ENCODE results near the gene EBF3.

EBF3 gene

DNA sequence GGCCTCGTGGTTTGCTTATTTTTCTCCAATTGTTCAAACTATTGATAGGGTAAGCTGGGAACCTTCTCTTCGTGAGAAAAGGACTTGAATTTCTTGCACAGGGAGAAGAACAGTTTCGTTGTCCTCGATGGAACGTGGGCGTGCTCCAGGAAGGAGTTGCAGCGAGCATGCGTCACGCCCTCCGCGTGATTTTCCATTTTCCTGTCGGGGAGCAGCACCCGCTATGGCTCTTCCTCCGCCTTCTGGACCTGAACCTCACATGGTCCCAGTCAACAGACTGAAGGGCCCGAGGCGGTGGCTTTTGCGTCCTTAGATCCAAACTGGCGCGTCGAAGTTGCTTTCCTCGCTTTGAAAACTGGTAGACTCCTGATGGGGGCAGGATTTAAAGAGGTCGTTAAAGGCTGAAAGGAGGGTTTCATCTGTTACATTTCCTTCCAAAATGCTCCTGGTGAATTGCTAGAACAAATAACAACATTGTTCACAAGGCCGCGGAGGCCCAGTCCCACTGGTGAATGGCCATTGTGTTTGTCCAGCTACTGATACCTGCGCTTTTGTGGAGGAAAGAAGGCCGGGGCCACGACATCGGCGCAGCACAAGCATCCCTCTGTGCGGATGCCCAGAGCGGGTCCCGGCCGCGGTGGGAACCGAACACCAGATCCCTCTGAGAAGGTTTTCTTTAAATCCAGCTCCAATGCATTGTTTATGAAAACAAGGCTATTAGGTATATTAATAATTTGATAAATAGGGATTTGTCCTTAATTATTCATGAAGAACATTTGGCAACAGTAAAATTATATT lies 75.9 kb downstream of the EBF3 start:
- intact Hi-C loops (cut with DNase I) = no loop called here
- DNase-seq = no peak

DNA sequence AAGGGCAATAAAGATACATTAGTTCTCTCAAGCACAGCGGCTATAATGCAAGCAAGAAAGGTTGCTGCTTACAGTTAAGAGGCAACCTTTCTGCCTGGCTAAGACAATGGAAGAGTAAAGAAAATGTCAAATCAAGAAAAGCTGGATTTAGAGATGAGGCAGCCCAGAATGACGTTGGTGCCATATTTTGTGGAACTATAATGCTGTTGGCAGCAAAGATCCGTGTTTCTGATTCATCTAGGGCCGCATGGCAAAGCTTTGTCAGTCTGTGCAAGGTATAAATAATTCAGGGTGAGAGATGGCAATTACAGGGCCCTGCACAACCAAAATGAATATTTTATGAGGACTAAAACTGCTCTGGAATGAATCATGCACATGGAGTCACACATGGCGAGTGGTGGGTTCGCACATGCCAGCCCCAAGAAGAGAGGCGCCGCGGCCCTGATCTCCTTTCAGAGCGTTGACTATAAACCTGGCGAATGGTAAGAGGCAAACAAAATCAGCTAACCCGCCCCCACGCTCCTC lies 76.6 kb downstream of the EBF3 start:
- no peak for DNase-seq
- intact Hi-C loops (cut with DNase I) = no loop called here

DNA sequence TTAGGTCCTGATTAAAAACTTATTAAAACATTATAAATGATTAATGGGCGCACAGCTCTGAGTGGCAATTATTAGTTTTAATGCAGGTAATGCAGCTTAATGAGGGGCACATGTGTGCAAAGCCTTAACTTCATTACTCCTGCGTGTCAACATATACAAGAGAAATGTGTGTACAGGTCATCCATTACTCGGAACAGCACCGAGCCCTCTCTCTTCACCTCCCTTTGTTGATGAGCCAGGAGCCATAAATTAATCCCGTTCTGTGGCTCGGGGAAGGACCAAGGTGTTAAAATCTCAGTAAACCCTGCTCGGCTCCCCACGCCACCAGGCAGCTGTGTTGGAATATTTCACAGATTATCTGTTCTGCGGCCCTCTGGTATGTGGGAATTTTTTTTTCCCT lies 77.8 kb downstream of the EBF3 start:
- DNase-seq = no peak
- intact Hi-C loops (cut with DNase I) = no loop called here

- DNase-seq = no peak
- intact Hi-C loops (cut with DNase I) = no loop called here
Observed at GRCh38 chr10:129885526-129885925, 78.5 kb downstream of the EBF3 start.

DNA sequence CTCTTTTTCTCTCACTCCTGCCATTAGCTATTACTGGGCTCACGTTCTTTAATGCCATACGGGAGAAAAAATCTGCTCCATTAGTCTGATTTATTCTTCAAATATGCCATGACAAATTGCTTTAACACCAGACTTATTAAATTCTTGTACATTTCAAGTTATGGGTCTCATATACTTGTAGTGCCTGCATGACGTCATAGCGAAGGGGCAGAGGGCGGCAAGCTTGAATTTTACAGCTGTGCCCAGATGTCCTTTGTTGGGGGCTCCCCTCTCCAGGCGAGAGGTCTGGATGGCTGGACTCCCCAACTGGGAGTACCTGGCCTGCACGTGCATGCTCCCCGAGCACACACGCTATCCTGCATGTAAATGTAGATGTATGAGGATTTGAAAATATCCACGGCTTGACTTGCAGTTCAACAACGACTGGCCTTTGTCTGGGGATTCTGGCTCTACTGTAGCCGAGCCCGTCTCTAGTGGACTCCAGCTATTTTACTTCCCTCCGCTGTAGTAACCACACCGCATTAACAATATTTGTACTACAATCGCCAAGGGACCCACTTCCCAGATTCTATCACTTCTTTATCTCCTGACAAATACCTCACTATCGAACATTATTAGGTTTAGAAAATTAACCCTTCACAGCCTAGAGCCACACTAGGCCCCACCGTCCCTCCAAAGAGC lies 79.5 kb downstream of the EBF3 start:
- intact Hi-C loops (cut with DNase I) = no loop called here
- DNase-seq = no peak

DNA sequence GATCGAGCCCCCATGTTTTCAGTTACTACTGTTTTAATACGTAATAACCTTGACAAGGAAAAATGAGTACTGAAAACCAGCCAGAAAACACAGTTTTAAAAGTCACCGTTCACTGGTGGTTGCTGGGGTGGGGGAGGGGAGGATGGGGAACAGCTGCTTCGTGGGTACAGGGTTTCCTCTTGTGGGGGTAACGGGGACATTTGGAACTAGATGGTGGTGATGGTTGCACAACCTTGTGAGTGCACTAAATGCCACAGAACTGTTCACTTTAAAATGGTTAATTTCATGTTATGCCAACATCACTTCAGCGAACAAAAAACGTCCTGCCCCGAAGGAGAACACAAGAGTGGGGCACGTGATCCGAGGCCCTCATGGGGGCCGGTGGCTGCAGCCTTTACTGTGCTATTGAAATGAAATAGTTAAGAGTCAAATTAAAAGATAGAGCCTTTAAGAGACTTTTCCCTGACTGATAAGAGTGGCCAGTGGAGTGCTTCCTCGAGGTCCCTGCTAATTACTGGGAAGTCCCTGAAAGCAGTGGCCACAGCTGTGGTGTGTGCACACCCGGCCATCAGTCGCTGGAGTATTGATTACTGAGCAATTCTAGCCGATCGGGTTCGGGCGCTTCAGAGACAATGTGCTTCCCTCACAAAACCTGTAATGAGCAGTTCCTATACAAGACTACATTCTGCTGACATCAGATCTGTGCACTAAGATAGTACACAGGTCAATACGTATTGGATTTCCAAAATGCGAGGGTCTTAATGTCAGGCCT lies 80.3 kb downstream of the EBF3 start:
- DNase-seq = no peak
- intact Hi-C loops (cut with DNase I) = no loop called here

DNA sequence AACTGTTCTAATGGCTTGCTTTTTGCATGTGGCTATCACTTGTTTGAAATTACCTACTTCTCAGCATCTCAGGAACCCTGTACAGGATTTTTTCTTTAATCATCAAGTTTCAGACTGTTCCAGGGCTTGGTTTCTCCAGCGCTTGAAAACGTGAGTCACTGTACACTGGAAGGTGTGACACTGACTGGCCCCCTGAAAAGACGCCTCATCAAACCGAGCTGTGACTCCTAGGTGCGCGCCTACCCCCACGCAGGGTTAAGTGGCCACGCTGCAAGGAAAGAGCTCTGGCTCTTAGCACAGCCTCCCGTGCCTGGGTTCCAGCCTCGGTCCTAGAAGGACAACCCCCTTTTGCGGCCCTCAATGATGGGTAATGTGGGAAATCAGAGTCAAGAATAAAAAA lies 81.0 kb downstream of the EBF3 start:
- intact Hi-C loops (cut with DNase I) = no loop called here
- no peak for DNase-seq

DNA sequence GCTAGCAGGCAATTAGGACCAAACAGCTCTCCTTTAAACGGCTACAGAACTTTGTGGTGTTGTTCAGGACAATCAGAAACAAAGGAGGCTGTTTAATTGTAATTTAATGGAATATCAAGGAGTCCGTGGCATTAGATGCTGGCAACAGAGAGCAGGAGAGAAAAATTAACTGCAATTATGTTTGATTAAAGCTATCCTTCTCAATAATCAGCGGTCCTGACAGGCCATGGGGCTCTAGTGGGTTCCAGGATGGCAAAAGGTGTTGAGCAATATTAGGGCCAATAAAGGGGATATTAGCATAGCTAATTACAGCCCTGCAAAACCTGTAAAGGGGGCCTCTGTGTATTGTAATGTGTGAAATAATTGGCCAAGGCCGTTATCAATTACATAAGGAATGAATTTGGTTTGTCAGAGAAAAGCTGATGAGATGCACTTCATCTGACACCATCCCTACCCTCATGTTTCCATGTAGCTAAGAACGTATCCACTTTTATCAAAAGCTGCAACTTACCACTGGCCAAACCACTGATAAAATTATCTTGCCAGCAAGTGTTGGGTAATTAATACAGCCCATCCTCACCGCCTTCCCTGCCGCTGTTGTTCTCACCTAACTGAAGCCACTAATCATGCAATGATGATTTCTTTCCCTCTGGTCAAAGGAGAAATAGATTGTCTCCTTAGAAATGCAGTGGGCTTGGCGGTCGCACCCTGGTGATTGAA lies 81.6 kb downstream of the EBF3 start:
- DNase-seq = no peak
- intact Hi-C loops (cut with DNase I) = no loop called here

DNA sequence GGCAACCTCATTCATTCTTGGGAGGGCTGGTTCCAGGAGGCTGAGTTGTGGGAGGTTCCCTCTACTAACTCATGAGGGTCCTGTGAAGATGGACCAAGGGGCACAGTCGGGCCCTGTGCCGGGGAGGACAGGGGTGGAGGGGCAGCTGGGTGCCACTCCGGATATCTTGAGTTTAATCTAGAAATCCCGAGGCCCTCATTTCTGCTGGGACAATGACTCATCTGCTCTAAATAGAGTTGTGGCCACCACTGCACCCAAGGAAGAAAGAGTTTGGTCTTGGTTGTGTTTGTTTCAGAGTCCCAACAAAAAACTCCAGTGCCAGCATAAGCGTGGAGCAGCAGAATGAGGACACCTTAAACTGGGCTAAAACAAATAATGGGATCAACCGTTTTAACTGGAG lies 82.4 kb downstream of the EBF3 start:
- no peak for DNase-seq
- intact Hi-C loops (cut with DNase I) = no loop called here

- DNase-seq = no peak
- intact Hi-C loops (cut with DNase I) = no loop called here
Observed at GRCh38 chr10:129880191-129880870, 83.7 kb downstream of the EBF3 start.

DNA sequence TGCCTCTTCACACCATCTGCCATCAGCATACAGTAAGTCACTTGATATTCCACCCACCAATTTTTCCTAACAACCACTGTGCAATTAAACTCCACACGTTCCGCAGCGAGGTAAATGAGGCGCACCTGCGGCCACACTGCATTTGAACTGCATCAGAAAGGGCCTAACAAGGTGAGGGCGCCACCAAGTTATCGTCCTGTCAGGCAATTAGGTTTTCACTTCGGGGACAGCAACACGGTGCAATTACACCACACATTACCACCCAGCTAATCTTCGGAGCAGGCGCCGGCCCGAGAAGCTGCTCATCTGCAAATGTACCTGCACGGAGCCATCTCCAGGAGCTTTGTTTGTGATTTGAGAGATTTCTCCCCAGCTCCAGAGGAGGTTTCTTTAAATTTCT lies 84.4 kb downstream of the EBF3 start:
- DNase-seq = no peak
- intact Hi-C loops (cut with DNase I) = no loop called here

DNA sequence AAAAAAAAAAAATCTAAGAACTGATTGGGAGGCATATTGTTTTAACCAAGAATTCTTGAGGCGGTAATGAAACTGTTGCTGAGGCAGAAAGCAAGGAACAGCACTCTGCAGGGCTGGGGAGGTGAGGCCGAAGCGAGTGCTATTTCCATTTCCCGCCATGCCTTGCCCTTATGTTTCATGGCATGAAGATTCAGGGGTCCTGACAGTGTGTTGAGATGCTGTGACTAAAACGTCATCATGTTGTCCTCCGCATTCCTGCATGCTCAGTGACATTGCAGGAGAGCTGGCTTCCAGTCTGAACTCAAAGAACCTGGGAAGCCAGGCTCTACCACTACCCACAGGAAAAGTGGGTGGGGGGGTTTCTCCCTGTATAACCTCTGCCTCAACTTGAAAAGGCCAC lies 85.2 kb downstream of the EBF3 start:
- DNase-seq = no peak

GRCh38 chr10:129877773-129878371 lies 86.2 kb downstream of the EBF3 start:
- intact Hi-C loops (cut with DNase I) = no loop called here
- peak in 6 of 42 donors; percentile 12 to 53 (median 21) for DNase-seq

More for the DNA sequence above, 85.2 kb downstream of the EBF3 start:
- intact Hi-C loops (cut with DNase I) = no loop called here

GRCh38 chr10:129876838-129877237 lies 87.2 kb downstream of the EBF3 start:
- intact Hi-C loops (cut with DNase I) = no loop called here
- DNase-seq = no peak

DNA sequence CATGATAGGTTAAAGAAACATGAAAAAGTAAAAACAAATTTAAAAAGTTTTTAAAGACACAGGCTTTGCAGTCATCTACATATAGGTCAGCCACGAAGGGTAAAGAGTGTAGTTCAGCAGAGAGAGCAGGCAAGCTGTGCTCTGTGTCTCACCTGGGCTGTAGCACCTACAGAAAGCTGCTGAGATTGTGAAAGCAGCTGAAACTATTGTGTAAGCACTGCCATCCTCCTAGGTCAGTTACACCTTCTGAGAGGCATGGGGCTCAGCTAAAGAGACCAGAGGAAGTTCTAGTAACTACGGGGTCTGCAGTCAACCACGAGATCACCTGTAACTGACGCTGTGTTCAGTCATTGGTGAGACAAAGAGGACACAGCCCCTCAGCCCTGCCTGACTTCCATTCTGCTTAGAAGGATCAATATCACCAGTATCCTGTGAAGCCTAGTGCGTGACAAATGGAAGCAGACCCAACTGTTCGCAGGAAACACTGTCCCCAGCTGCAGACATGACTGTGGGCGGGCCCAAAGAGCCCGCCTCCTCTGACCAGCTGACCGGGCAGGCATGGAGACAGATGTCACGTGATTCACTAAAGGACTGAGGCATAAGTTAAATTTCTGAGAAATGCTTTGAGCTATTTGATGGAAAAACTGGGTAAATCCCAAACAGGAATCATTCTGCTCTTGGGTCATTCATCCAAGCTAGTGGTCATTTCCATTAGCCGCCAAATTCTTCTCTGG lies 87.9 kb downstream of the EBF3 start:
- intact Hi-C loops (cut with DNase I) = no loop called here

GRCh38 chr10:129873351-129873750 lies 90.7 kb downstream of the EBF3 start:
- DNase-seq = no peak
- intact Hi-C loops (cut with DNase I) = no loop called here

More for the DNA sequence above, 87.9 kb downstream of the EBF3 start:
- no peak for DNase-seq

- no peak for DNase-seq
- intact Hi-C loops (cut with DNase I) = no loop called here
Observed at GRCh38 chr10:129871966-129872365, 92.1 kb downstream of the EBF3 start.

All from head of caudate nucleus (tissue), 42 donors.